Activated naive CD4-positive, alpha-beta T cell treated with anti-CD3 and anti-CD28 coated beads, Interleukin-2, amount 50 U/mL, for 24 hours (primary cell): ENCODE measurements around the gene GALNT10.

Experiments
- H3K27ac Mint-ChIP-seq: one replicate; pipeline ENCODE4 v1.8.0; 2021; ENCODE audit warnings: mild to moderate bottlenecking, mixed read lengths
- H3K27me3 Mint-ChIP-seq: one replicate; pipeline ENCODE4 v1.8.0; 2021; ENCODE audit warnings: mixed read lengths
- H3K36me3 Mint-ChIP-seq: one replicate; pipeline ENCODE4 v1.8.0; 2021; ENCODE audit warnings: mixed read lengths
- H3K4me1 Mint-ChIP-seq: one replicate; pipeline ENCODE4 v1.8.0; 2021; ENCODE audit warnings: mixed read lengths
- H3K4me3 Mint-ChIP-seq: one replicate; pipeline ENCODE4 v1.8.0; 2021; ENCODE audit warnings: mild to moderate bottlenecking, mixed read lengths
- H3K9me3 Mint-ChIP-seq: one replicate; pipeline ENCODE4 v1.8.0; 2021; ENCODE audit warnings: mixed read lengths

GALNT10 gene

GRCh38 chr5:154274828-154275185 lies 84.3 kb downstream of the GALNT10 start:
- Mint-ChIP-seq H3K36me3 (peaks cover 18% of the 10 kb centered on the region), H3K27ac (no peak overlapping the region), H3K27me3 (no peaks in the 10 kb centered on the region), H3K9me3 (no peaks in the 10 kb centered on the region), H3K4me3 (no peak overlapping the region), H3K4me1 (peaks cover 51% of the 10 kb centered on the region)

GRCh38 chr5:154275566-154275965 lies 85.0 kb downstream of the GALNT10 start:
- no peak overlapping the region for H3K27ac Mint-ChIP-seq
- H3K27me3 Mint-ChIP-seq: no peaks in the 10 kb centered on the region
- H3K4me3 Mint-ChIP-seq: no peak overlapping the region
- H3K9me3 Mint-ChIP-seq: no peaks in the 10 kb centered on the region
- peaks cover 18% of the 10 kb centered on the region for H3K36me3 Mint-ChIP-seq
- H3K4me1 Mint-ChIP-seq: peaks cover 51% of the 10 kb centered on the region

GRCh38 chr5:154276261-154276972 lies 85.9 kb downstream of the GALNT10 start:
- Mint-ChIP-seq H3K4me1 (peaks cover 50% of the 10 kb centered on the region), H3K27me3 (no peaks in the 10 kb centered on the region), H3K36me3 (peaks cover 18% of the 10 kb centered on the region), H3K4me3 (no peak overlapping the region), H3K27ac (peak overlapping the region; percentile 0), H3K9me3 (no peaks in the 10 kb centered on the region)

- H3K4me3 Mint-ChIP-seq: no peak overlapping the region
- H3K9me3 Mint-ChIP-seq: no peaks in the 10 kb centered on the region
- peaks cover 44% of the 10 kb centered on the region for H3K4me1 Mint-ChIP-seq
- peaks cover 18% of the 10 kb centered on the region for H3K36me3 Mint-ChIP-seq
- H3K27ac Mint-ChIP-seq: no peak overlapping the region
- H3K27me3 Mint-ChIP-seq: no peaks in the 10 kb centered on the region
Measured at GRCh38 chr5:154276973-154277331, 86.4 kb downstream of the GALNT10 start.

- H3K27ac Mint-ChIP-seq: peak overlapping the region; percentile 69
- H3K4me3 Mint-ChIP-seq: no peak overlapping the region
- peaks cover 39% of the 10 kb centered on the region for H3K4me1 Mint-ChIP-seq
- peaks cover 18% of the 10 kb centered on the region for H3K36me3 Mint-ChIP-seq
- no peaks in the 10 kb centered on the region for H3K9me3 Mint-ChIP-seq
- H3K27me3 Mint-ChIP-seq: no peaks in the 10 kb centered on the region
Measured at GRCh38 chr5:154277499-154277898, 87.0 kb downstream of the GALNT10 start.

- Mint-ChIP-seq H3K4me1 (peaks cover 32% of the 10 kb centered on the region), H3K36me3 (peaks cover 18% of the 10 kb centered on the region), H3K27ac (peak overlapping the region; percentile 69), H3K4me3 (no peak overlapping the region), H3K9me3 (no peaks in the 10 kb centered on the region), H3K27me3 (no peaks in the 10 kb centered on the region)
Measured at GRCh38 chr5:154278186-154278585, 87.7 kb downstream of the GALNT10 start.

GRCh38 chr5:154278908-154279307 lies 88.4 kb downstream of the GALNT10 start:
- Mint-ChIP-seq H3K27me3 (no peaks in the 10 kb centered on the region), H3K4me1 (peaks cover 25% of the 10 kb centered on the region), H3K4me3 (no peak overlapping the region), H3K36me3 (peaks cover 18% of the 10 kb centered on the region), H3K27ac (no peak overlapping the region), H3K9me3 (no peaks in the 10 kb centered on the region)

GRCh38 chr5:154284433-154284832 lies 93.9 kb downstream of the GALNT10 start:
- Mint-ChIP-seq H3K36me3 (peaks cover 13% of the 10 kb centered on the region), H3K27ac (no peak overlapping the region), H3K27me3 (no peaks in the 10 kb centered on the region), H3K4me1 (peaks cover 29% of the 10 kb centered on the region), H3K4me3 (no peak overlapping the region), H3K9me3 (no peaks in the 10 kb centered on the region)

GRCh38 chr5:154285661-154286408 lies 95.3 kb downstream of the GALNT10 start:
- Mint-ChIP-seq H3K4me1 (peaks cover 29% of the 10 kb centered on the region), H3K4me3 (no peak overlapping the region), H3K36me3 (peaks cover 13% of the 10 kb centered on the region), H3K27me3 (no peaks in the 10 kb centered on the region), H3K27ac (no peak overlapping the region), H3K9me3 (no peaks in the 10 kb centered on the region)

GRCh38 chr5:154286557-154286956 lies 96.0 kb downstream of the GALNT10 start:
- Mint-ChIP-seq H3K27me3 (no peaks in the 10 kb centered on the region), H3K4me1 (peaks cover 29% of the 10 kb centered on the region), H3K36me3 (peaks cover 15% of the 10 kb centered on the region), H3K27ac (no peak overlapping the region), H3K4me3 (no peak overlapping the region), H3K9me3 (no peaks in the 10 kb centered on the region)

- Mint-ChIP-seq H3K4me3 (no peak overlapping the region), H3K27ac (no peak overlapping the region), H3K9me3 (no peaks in the 10 kb centered on the region), H3K36me3 (peaks cover 15% of the 10 kb centered on the region), H3K27me3 (no peaks in the 10 kb centered on the region), H3K4me1 (peaks cover 29% of the 10 kb centered on the region)
Measured at GRCh38 chr5:154287136-154287535, 96.6 kb downstream of the GALNT10 start.

- no peak overlapping the region for H3K27ac Mint-ChIP-seq
- no peak overlapping the region for H3K4me3 Mint-ChIP-seq
- peaks cover 15% of the 10 kb centered on the region for H3K36me3 Mint-ChIP-seq
- no peaks in the 10 kb centered on the region for H3K27me3 Mint-ChIP-seq
- peaks cover 29% of the 10 kb centered on the region for H3K4me1 Mint-ChIP-seq
- no peaks in the 10 kb centered on the region for H3K9me3 Mint-ChIP-seq
Measured at GRCh38 chr5:154288145-154288544, 97.6 kb downstream of the GALNT10 start.

- Mint-ChIP-seq H3K4me1 (peaks cover 17% of the 10 kb centered on the region), H3K27me3 (no peaks in the 10 kb centered on the region), H3K4me3 (no peak overlapping the region), H3K9me3 (no peaks in the 10 kb centered on the region), H3K27ac (no peak overlapping the region), H3K36me3 (peaks cover 25% of the 10 kb centered on the region)
Measured at GRCh38 chr5:154291917-154292316, 101.4 kb downstream of the GALNT10 start.

GRCh38 chr5:154293219-154293618 lies 102.7 kb downstream of the GALNT10 start:
- Mint-ChIP-seq H3K27ac (no peak overlapping the region), H3K4me1 (peaks cover 9% of the 10 kb centered on the region), H3K27me3 (no peaks in the 10 kb centered on the region), H3K4me3 (no peak overlapping the region), H3K9me3 (no peaks in the 10 kb centered on the region), H3K36me3 (peaks cover 23% of the 10 kb centered on the region)

- Mint-ChIP-seq H3K36me3 (peaks cover 25% of the 10 kb centered on the region), H3K4me3 (no peak overlapping the region), H3K27ac (no peak overlapping the region), H3K27me3 (no peaks in the 10 kb centered on the region), H3K4me1 (no peaks in the 10 kb centered on the region), H3K9me3 (no peaks in the 10 kb centered on the region)
Measured at GRCh38 chr5:154295551-154295950, 105.0 kb downstream of the GALNT10 start.

GRCh38 chr5:154296525-154297159 lies 106.1 kb downstream of the GALNT10 start:
- H3K36me3 Mint-ChIP-seq: peaks cover 25% of the 10 kb centered on the region
- no peak overlapping the region for H3K27ac Mint-ChIP-seq
- no peaks in the 10 kb centered on the region for H3K4me1 Mint-ChIP-seq
- H3K4me3 Mint-ChIP-seq: no peak overlapping the region
- H3K9me3 Mint-ChIP-seq: no peaks in the 10 kb centered on the region
- no peaks in the 10 kb centered on the region for H3K27me3 Mint-ChIP-seq
